Mesenchymal stem cell (in vitro differentiated cells and primary cell): Measurements from ENCODE around the gene COQ8A.
"Not testable (repeated sequence)": the region's sequence is repeated elsewhere in the genome, so short reads cannot be mapped to it uniquely, and the experiment has no call there.

ENCODE experiments used
- DNase-seq: peaks from one replicate; pipeline ENCODE4 v3.0.0-alpha.2; 2013
- H2AFZ ChIP-seq: one replicate; pipeline ENCODE4 v1.6.1; 2013; ENCODE audit warnings: low read depth, mild to moderate bottlenecking, control low read depth, inconsistent platforms, low read length, moderate library complexity
- H2AK5ac ChIP-seq: 2 replicates; pipeline ENCODE4 v1.6.1; 2013; ENCODE audit warnings: low read length, moderate library complexity, mild to moderate bottlenecking, inconsistent platforms; ENCODE audit not compliant: severe bottlenecking
- H2BK120ac ChIP-seq: one replicate; pipeline ENCODE4 v1.6.1; 2013; ENCODE audit warnings: low read depth, mild to moderate bottlenecking, inconsistent platforms, low read length, moderate library complexity
- H2BK12ac ChIP-seq, 2 experiments: one replicate each; pipeline ENCODE4 v1.6.1; 2013; ENCODE audit warnings: inconsistent platforms in 2 of 2, low read length in 2 of 2, mild to moderate bottlenecking in 2 of 2, moderate library complexity in 2 of 2, control low read depth in 1 of 2
- H2BK15ac ChIP-seq: one replicate; pipeline ENCODE4 v1.6.1; 2013; ENCODE audit warnings: mild to moderate bottlenecking, low read depth, inconsistent platforms; ENCODE audit not compliant: poor library complexity, severe bottlenecking
- H2BK5ac ChIP-seq: 2 replicates; pipeline ENCODE4 v1.6.1; 2013; ENCODE audit warnings: low read depth, mild to moderate bottlenecking, low read length, control low read depth, inconsistent platforms; ENCODE audit not compliant: poor library complexity, severe bottlenecking
- H3K14ac ChIP-seq, 2 experiments: one replicate each; pipeline ENCODE4 v1.6.1; 2013; ENCODE audit warnings: inconsistent platforms in 2 of 2, low read length in 2 of 2, control low read depth in 1 of 2, mild to moderate bottlenecking in 1 of 2, moderate library complexity in 1 of 2
- H3K18ac ChIP-seq, 2 experiments: one replicate each; pipeline ENCODE4 v1.6.1; 2013; ENCODE audit warnings: inconsistent platforms in 2 of 2, low read length in 2 of 2, control low read depth in 1 of 2, low read depth in 1 of 2, mild to moderate bottlenecking in 1 of 2
- H3K23ac ChIP-seq, 2 experiments: one replicate each; pipeline ENCODE4 v1.6.1; 2013; ENCODE audit warnings: inconsistent platforms in 2 of 2, low read length in 2 of 2, mild to moderate bottlenecking in 2 of 2, moderate library complexity in 2 of 2, control low read depth in 1 of 2
- H3K27ac ChIP-seq: 2 replicates; pipeline ENCODE4 v1.5.1; 2013; ENCODE audit warnings: mild to moderate bottlenecking, moderate library complexity, low read length, control low read depth, inconsistent platforms; ENCODE audit not compliant: poor library complexity, severe bottlenecking
- H3K27me3 ChIP-seq, 2 experiments: 2 replicates each; pipeline versions ENCODE4 v1.6.1 to v1.7.0; 2013; ENCODE audit warnings: low read length in 2 of 2, mild to moderate bottlenecking in 2 of 2, moderate library complexity in 2 of 2, control low read depth in 1 of 2, inconsistent platforms in 1 of 2; ENCODE audit not compliant: control insufficient read depth in 1 of 2, insufficient read depth in 1 of 2
- H3K36me3 ChIP-seq, 2 experiments: 2 replicates each; pipeline versions ENCODE4 v1.6.1 to v1.7.0; 2013; ENCODE audit warnings: low read length in 2 of 2, control low read depth in 1 of 2, inconsistent platforms in 1 of 2, low read depth in 1 of 2, mild to moderate bottlenecking in 1 of 2; ENCODE audit not compliant: insufficient read depth in 2 of 2, control insufficient read depth in 1 of 2
- H3K4ac ChIP-seq, 2 experiments: one replicate each; pipeline ENCODE4 v1.6.1; 2013; ENCODE audit warnings: inconsistent platforms in 2 of 2, low read length in 2 of 2, mild to moderate bottlenecking in 2 of 2, moderate library complexity in 2 of 2, control low read depth in 1 of 2, low read depth in 1 of 2
- H3K4me1 ChIP-seq: 2 replicates; pipeline ENCODE4 v1.6.1; 2013; ENCODE audit warnings: low read depth, low read length, control low read depth; ENCODE audit not compliant: control insufficient read depth, insufficient read depth
- H3K4me2 ChIP-seq: 2 replicates; pipeline ENCODE4 v1.6.1; 2013; ENCODE audit warnings: low read length, mild to moderate bottlenecking, inconsistent platforms; ENCODE audit not compliant: poor library complexity, severe bottlenecking
- H3K4me3 ChIP-seq, 2 experiments: 2 replicates each; pipeline versions ENCODE4 v1.5.1 to v1.7.0; 2013; ENCODE audit warnings: low read length in 2 of 2, mild to moderate bottlenecking in 2 of 2, control low read depth in 1 of 2, low read depth in 1 of 2; ENCODE audit not compliant: insufficient read depth in 1 of 2
- H3K79me1 ChIP-seq: replicated peaks from 2 replicates; pipeline ENCODE4 v1.6.1; 2013; ENCODE audit warnings: mild to moderate bottlenecking, control low read depth, low read length, inconsistent platforms; ENCODE audit not compliant: poor library complexity, severe bottlenecking
- H3K9ac ChIP-seq: 2 replicates; pipeline ENCODE4 v1.7.0; 2013; ENCODE audit warnings: mild to moderate bottlenecking, low read length, moderate library complexity
- H3K9me3 ChIP-seq: 2 replicates; pipeline ENCODE4 v1.7.0; 2013; ENCODE audit warnings: mild to moderate bottlenecking, low read length; ENCODE audit not compliant: control insufficient read depth
- H4K8ac ChIP-seq: one replicate; pipeline ENCODE4 v1.6.1; 2013; ENCODE audit warnings: inconsistent platforms, mild to moderate bottlenecking, low read length, moderate library complexity
- H4K91ac ChIP-seq: one replicate; pipeline ENCODE4 v1.6.1; 2013; ENCODE audit warnings: mild to moderate bottlenecking, low read length, inconsistent platforms
- WGBS: methylation state at CpG from one replicate; pipeline ENCODE4 v1.1.7; 2013; ENCODE audit warnings: mixed read lengths; 5-methylcytosine and 5-hydroxymethylcytosine counted together

The COQ8A gene

DNA sequence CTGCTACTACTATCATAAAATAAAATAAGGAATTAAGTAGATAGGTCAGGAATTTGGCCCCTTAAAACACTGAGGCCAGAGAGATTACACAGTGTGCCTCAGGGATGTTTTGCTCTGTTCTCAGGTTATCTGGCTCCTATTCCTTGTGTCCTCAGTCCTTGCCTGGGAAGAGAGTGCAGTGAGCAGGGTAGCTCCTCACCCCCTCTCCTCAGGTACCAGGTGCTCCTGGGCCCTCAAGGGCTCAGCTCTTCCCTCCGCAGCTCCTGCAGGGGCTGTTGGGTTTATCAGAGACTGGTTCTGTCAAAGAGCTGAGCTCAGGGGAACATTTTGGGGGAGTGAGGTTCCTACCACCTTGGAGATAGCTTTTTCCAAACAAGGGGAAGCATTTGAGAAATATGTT is 20.1 kb upstream of the COQ8A start:
- no peak overlapping the region for H3K27ac ChIP-seq
- H2BK12ac ChIP-seq, result no peak overlapping the region

DNA sequence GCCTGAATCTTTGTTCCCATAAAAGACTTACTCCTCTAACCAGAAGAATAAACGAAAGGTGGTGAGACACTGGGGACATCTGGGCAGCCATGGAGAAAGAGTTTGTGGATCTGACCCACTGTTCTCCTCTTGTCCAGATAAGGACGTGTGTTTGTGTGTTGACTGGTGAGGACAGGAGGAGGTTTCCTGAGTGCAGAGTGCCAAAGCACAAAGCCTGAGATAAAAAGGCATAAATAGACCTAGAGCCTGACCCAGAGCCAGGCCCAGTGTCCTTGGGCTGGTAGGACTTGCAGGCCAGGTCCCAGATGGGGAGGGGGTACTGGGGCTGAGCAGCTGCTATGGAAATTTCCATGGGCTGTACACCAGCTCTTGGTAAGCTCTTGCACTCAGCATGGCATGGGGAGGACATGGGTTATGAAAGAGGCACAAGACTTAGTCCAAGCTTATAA is 19.6 kb upstream of the COQ8A start:
- no peak overlapping the region for H2BK5ac ChIP-seq
- H2BK12ac ChIP-seq, result no peak overlapping the region
- no peak overlapping the region for H2AFZ ChIP-seq
- H3K27me3 ChIP-seq, result no peaks in the 10 kb centered on the region
- H3K4ac ChIP-seq, result no peak overlapping the region
- H2BK15ac ChIP-seq, result no peak overlapping the region
- H3K79me1 ChIP-seq, result no peaks in the 10 kb centered on the region
- no peak overlapping the region for H3K4me2 ChIP-seq
- H3K9ac ChIP-seq, result no peak overlapping the region
- H3K4me3 ChIP-seq, result no peak overlapping the region
- H3K14ac ChIP-seq, result no peak overlapping the region
- no peaks in the 10 kb centered on the region for H3K4me1 ChIP-seq
- no peak overlapping the region for H2BK120ac ChIP-seq
- H3K23ac ChIP-seq, result no peak overlapping the region
- H3K36me3 ChIP-seq, result peaks cover 3 to 8% of the 10 kb centered on the region in 2 experiments
- DNase-seq, result no peak
- 59% methylated on average over 2 of the region's 2 CpGs for WGBS
- H3K18ac ChIP-seq, result no peak overlapping the region
- H4K91ac ChIP-seq, result no peak overlapping the region
- no peaks in the 10 kb centered on the region for H3K9me3 ChIP-seq
- no peak overlapping the region for H4K8ac ChIP-seq
- H2AK5ac ChIP-seq, result no peak overlapping the region
- H3K27ac ChIP-seq, result no peak overlapping the region

More for the DNA sequence above, 20.1 kb upstream of the COQ8A start:
- H4K8ac ChIP-seq, result no peak overlapping the region
- no peaks in the 10 kb centered on the region for H3K27me3 ChIP-seq
- H3K18ac ChIP-seq, result no peak overlapping the region
- no peak overlapping the region for H2BK120ac ChIP-seq
- no peak overlapping the region for H3K4me2 ChIP-seq
- no peak overlapping the region for H3K4ac ChIP-seq
- WGBS, result 100% methylated on average over 1 of the region's 1 CpG
- H3K79me1 ChIP-seq, result no peaks in the 10 kb centered on the region
- H4K91ac ChIP-seq, result no peak overlapping the region
- no peak overlapping the region for H3K9ac ChIP-seq
- no peak overlapping the region for H3K4me3 ChIP-seq
- no peak overlapping the region for H2AK5ac ChIP-seq
- peaks cover 3 to 8% of the 10 kb centered on the region in 2 experiments for H3K36me3 ChIP-seq
- no peak overlapping the region for H2BK5ac ChIP-seq
- H3K4me1 ChIP-seq, result no peaks in the 10 kb centered on the region
- H2AFZ ChIP-seq, result no peak overlapping the region
- no peak for DNase-seq
- H3K9me3 ChIP-seq, result no peaks in the 10 kb centered on the region
- H3K23ac ChIP-seq, result no peak overlapping the region
- H2BK15ac ChIP-seq, result no peak overlapping the region
- H3K14ac ChIP-seq, result no peak overlapping the region

DNA sequence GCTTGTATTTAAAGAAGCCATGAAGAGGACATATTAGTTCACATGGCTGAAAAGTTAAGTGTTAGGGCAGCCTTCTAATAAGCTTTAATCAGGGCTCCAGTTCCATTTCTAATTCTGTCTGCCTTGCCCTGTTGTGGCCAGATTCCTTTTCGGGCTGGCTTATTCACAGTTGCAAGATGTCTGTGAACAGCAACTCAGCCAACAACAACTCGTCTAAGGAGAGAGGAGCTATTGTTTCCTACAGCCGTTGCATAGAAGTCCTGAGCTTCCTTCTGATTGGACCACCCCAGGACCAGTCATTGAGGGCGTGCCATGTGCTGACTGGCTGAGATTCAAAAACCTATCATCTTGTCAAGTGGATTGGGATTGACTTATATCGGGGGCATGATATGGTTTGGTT is 18.6 kb upstream of the COQ8A start:
- no peak overlapping the region for H2AFZ ChIP-seq
- H3K36me3 ChIP-seq, result peaks cover 3 to 8% of the 10 kb centered on the region in 2 experiments
- H3K4me3 ChIP-seq, result no peak overlapping the region
- H2BK5ac ChIP-seq, result no peak overlapping the region
- H4K91ac ChIP-seq, result no peak overlapping the region
- H4K8ac ChIP-seq, result no peak overlapping the region
- no peak overlapping the region for H2BK120ac ChIP-seq
- H3K27me3 ChIP-seq, result no peaks in the 10 kb centered on the region
- H3K23ac ChIP-seq, result no peak overlapping the region
- 92% methylated on average over 5 of the region's 5 CpGs for WGBS
- H3K9me3 ChIP-seq, result no peaks in the 10 kb centered on the region
- no peak overlapping the region for H2BK12ac ChIP-seq
- no peak overlapping the region for H3K4me2 ChIP-seq
- no peaks in the 10 kb centered on the region for H3K79me1 ChIP-seq
- no peak overlapping the region for H2BK15ac ChIP-seq
- no peak overlapping the region for H3K27ac ChIP-seq
- H2AK5ac ChIP-seq, result no peak overlapping the region
- H3K4ac ChIP-seq, result no peak overlapping the region
- H3K4me1 ChIP-seq, result no peaks in the 10 kb centered on the region
- no peak overlapping the region for H3K14ac ChIP-seq
- no peak overlapping the region for H3K9ac ChIP-seq
- no peak for DNase-seq
- no peak overlapping the region for H3K18ac ChIP-seq

DNA sequence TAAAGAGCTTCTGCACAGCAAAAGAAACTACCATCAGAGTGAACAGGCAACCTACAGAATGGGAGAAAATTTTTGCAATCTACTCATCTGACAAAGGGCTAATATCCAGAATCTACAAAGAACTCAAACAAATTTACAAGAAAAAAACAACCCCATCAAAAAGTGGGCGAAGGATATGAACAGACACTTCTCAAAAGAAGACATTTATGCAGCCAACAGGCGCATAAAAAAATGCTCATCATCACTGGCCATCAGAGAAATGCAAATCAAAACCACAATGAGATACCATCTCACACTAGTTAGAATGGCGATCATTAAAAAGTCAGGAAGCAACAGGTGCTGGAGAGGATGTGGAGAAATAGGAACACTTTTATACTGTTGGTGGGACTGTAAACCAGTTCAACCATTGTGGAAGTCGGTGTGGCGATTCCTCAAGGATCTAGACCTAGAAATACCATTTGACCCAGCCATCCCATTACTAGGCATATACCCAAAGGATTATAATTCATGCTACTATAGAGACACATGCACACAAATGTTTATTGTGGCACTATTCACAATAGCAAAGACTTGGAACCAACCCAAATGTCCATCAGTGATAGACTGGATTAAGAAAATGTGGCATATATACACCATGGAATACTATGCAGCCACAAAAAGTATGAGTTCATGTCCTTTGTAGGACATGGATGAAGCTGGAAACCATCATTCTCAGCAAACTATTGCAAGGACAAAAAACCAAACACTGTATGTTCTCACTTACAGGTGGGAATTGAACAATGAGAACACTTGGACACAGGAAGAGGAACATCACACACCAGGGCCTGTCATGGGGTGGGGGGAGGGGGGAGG is 10.6 kb upstream of the COQ8A start:
- not testable (repeated sequence) for DNase-seq, H3K4me3 ChIP-seq, H4K91ac ChIP-seq, H2AFZ ChIP-seq, H2BK15ac ChIP-seq, H4K8ac ChIP-seq, H3K23ac ChIP-seq, H2BK5ac ChIP-seq, H3K4ac ChIP-seq, H3K36me3 ChIP-seq, H3K9ac ChIP-seq, H2BK120ac ChIP-seq, H3K27ac ChIP-seq, H3K79me1 ChIP-seq, H2BK12ac ChIP-seq, H3K9me3 ChIP-seq, H3K18ac ChIP-seq, H2AK5ac ChIP-seq, H3K4me2 ChIP-seq, H3K14ac ChIP-seq, H3K27me3 ChIP-seq, H3K4me1 ChIP-seq
- WGBS, result 80% methylated on average over 2 of the region's 5 CpGs
